HepG2 (cell line): ENCODE measurements around the gene KCNA3. TPM values are rescaled to one million over a fixed set of nuclear protein-coding genes. Genes with fewer than 3 reads are reported as not detected.

ENCODE experiments used
- ATAC-seq: fragments of 200-7000 bp; cut with Tn5 transposase; 3 replicates; pipeline ENCODE4 v1.9.1; 2020; ENCODE audit warnings: mild to moderate bottlenecking, moderate library complexity
- BruUV-seq: library from RNA; stranded (reverse); fragments of 400-500 nt; replicated peaks from 2 replicates; lab custom pipeline; 2021; lab: Mats Ljungman, UMichigan
- CTCF ChIA-PET: fragments of 300-600 bp; formaldehyde crosslinking; extraction: SDS; loops from one replicate; lab custom pipeline; 2021; ENCODE audit warnings: low total read pairs, inconsistent platforms, low intra/inter-chr PET ratio; lab: Yijun Ruan, JAX
- POLR2A ChIA-PET: fragments of 350-600 bp; sonication (Branson Sonifier 250); formaldehyde crosslinking; loops from one replicate; lab custom pipeline; 2020; ENCODE audit warnings: antibody characterized with exemption, inconsistent platforms; lab: Yijun Ruan, JAX
- DNase-seq: peaks from one replicate; pipeline ENCODE4 v3.0.0-alpha.2; 2015; ENCODE audit warnings: low spot score
- FAIRE-seq: peaks from 3 replicates; lab custom pipeline; 2011; peaks lifted over from hg19 to GRCh38; lab: Jason Lieb, UNC
- H2AFZ ChIP-seq: one replicate; pipeline ENCODE4 v1.6.1; 2011; ENCODE audit warnings: low read length, inconsistent platforms
- H3K27ac ChIP-seq: fragments of 300-600 bp; 3 replicates; pipeline ENCODE4 v1.8.0; 2011; ENCODE audit warnings: mixed run types, mild to moderate bottlenecking, mixed read lengths, low read length, inconsistent platforms; ENCODE audit not compliant: insufficient read depth; ENCODE audit errors: extremely low read length
- H3K27me3 ChIP-seq, 2 experiments: fragments of 200-600 bp in 1 of 2; 2 replicates in 1 of 2; 3 replicates in 1 of 2; pipeline versions ENCODE4 v1.6.0 to v1.8.0; 2011; ENCODE audit warnings: low read length in 2 of 2, mild to moderate bottlenecking in 2 of 2, moderate library complexity in 2 of 2, inconsistent platforms in 1 of 2; ENCODE audit not compliant: insufficient read depth in 2 of 2, control insufficient read depth in 1 of 2
- H3K36me3 ChIP-seq, 2 experiments: fragments of 200-600 bp in 1 of 2; replicated peaks in 1 of 2; 2 replicates in 1 of 2; 3 replicates in 1 of 2; pipeline versions ENCODE4 v1.5.1 to v1.8.0; 2011; ENCODE audit warnings: low read length in 2 of 2, inconsistent platforms in 1 of 2; ENCODE audit not compliant: insufficient read depth in 2 of 2, control insufficient read depth in 1 of 2
- H3K4me1 ChIP-seq: 2 replicates; pipeline ENCODE4 v1.5.1; 2012; ENCODE audit warnings: low read length, inconsistent platforms; ENCODE audit not compliant: insufficient read depth
- H3K4me2 ChIP-seq: 2 replicates; pipeline ENCODE4 v1.6.0; 2011; ENCODE audit warnings: low read depth, low read length, inconsistent platforms
- H3K4me3 ChIP-seq, 3 experiments: fragments of 200-600 bp in 1 of 3; sonication (generic), shearing (Covaris generic) in 1 of 3; replicated peaks in 1 of 3; 2 replicates each; pipeline ENCODE4 v1.5.1; 2011 to 2016; ENCODE audit warnings: low read length in 3 of 3, inconsistent platforms in 2 of 3, low read depth in 2 of 3, mild to moderate bottlenecking in 2 of 3, control low read depth in 1 of 3, mixed read lengths in 1 of 3; ENCODE audit not compliant: insufficient read depth in 1 of 3
- H3K79me2 ChIP-seq: one replicate; pipeline ENCODE4 v1.6.1; 2011; ENCODE audit warnings: low read length, inconsistent platforms; ENCODE audit not compliant: insufficient read depth
- H3K9ac ChIP-seq: 2 replicates; pipeline ENCODE4 v1.6.0; 2011; ENCODE audit warnings: mild to moderate bottlenecking, low read depth, low read length, inconsistent platforms; ENCODE audit not compliant: insufficient read depth
- H3K9me3 ChIP-seq: 2 replicates; pipeline ENCODE4 v1.5.1; 2012; ENCODE audit warnings: mild to moderate bottlenecking, low read length
- H4K20me1 ChIP-seq: 2 replicates; pipeline ENCODE4 v1.6.0; 2011; ENCODE audit warnings: inconsistent platforms, mild to moderate bottlenecking, low read length, moderate library complexity; ENCODE audit not compliant: insufficient read depth
- CHCHD3 ChIP-seq: sonication (generic); formaldehyde crosslinking; IDR thresholded peaks from 2 replicates; pipeline ENCODE4 v1.8.0; 2022; ENCODE audit warnings: mild to moderate bottlenecking, missing genetic modification reagents, moderate library complexity
- GTF2F1 ChIP-seq: fragments of 150-350 bp; IDR thresholded peaks from 2 replicates; pipeline ENCODE4 v1.6.1; 2014; ENCODE audit warnings: low read length
- HNRNPL ChIP-seq: fragments of 200-400 bp; formaldehyde crosslinking; IDR thresholded peaks from 2 replicates; pipeline ENCODE4 v1.6.1; 2017; ENCODE audit warnings: mild to moderate bottlenecking, low read depth, low read length
- IKZF4 ChIP-seq: sonication (generic); formaldehyde crosslinking; IDR thresholded peaks from 2 replicates; pipeline ENCODE4 v1.5.1; 2020; ENCODE audit warnings: borderline replicate concordance, mild to moderate bottlenecking, low read depth, missing genetic modification reagents; ENCODE audit errors: not compliant biosample characterization
- NAIF1 ChIP-seq: sonication (generic); formaldehyde crosslinking; IDR thresholded peaks from 2 replicates; pipeline ENCODE4 v1.5.0; 2020; ENCODE audit warnings: mild to moderate bottlenecking, missing genetic modification reagents, borderline replicate concordance
- NR1H2 ChIP-seq: sonication (generic); formaldehyde crosslinking; IDR thresholded peaks from 2 replicates; pipeline ENCODE4 v1.8.1; 2022; ENCODE audit warnings: low read depth, missing genetic modification reagents, borderline replicate concordance
- SPEN ChIP-seq: sonication (generic); formaldehyde crosslinking; IDR thresholded peaks from 2 replicates; pipeline ENCODE4 v1.5.1; 2020; ENCODE audit warnings: low read depth, mild to moderate bottlenecking, missing genetic modification reagents
- SRF ChIP-seq: IDR thresholded peaks from 2 replicates; pipeline ENCODE4 v1.6.1; 2011; ENCODE audit warnings: mild to moderate bottlenecking, low read depth, low read length, moderate library complexity
- THAP8 ChIP-seq: sonication (generic); formaldehyde crosslinking; IDR thresholded peaks from 2 replicates; pipeline ENCODE4 v1.5.1; 2020; ENCODE audit warnings: missing genetic modification reagents, mild to moderate bottlenecking, borderline replicate concordance
- YEATS2 ChIP-seq: sonication (generic); formaldehyde crosslinking; IDR thresholded peaks from 2 replicates; pipeline ENCODE4 v1.4.0; 2020; ENCODE audit warnings: missing genetic modification reagents, borderline replicate concordance
- ZC3H4 ChIP-seq: sonication (generic); formaldehyde crosslinking; IDR thresholded peaks from 2 replicates; pipeline ENCODE4 v1.4.0; 2020; ENCODE audit warnings: missing genetic modification reagents, borderline replicate concordance
- ZKSCAN8 ChIP-seq: IDR thresholded peaks from 2 replicates; pipeline ENCODE4 v1.6.1; 2016; ENCODE audit warnings: borderline replicate concordance, missing genetic modification reagents, missing compliant biosample characterization
- ZNF12 ChIP-seq: sonication (generic); formaldehyde crosslinking; IDR thresholded peaks from 2 replicates; pipeline ENCODE4 v1.5.0; 2020; ENCODE audit warnings: missing genetic modification reagents
- ZNF44 ChIP-seq: sonication (generic); formaldehyde crosslinking; IDR thresholded peaks from 2 replicates; pipeline ENCODE4 v1.5.1; 2020; ENCODE audit warnings: mild to moderate bottlenecking, missing genetic modification reagents
- ZNF703 ChIP-seq: sonication (generic); formaldehyde crosslinking; IDR thresholded peaks from 2 replicates; pipeline ENCODE4 v1.5.1; 2020; ENCODE audit warnings: missing genetic modification reagents, mild to moderate bottlenecking, moderate library complexity, borderline replicate concordance
- ZNF704 ChIP-seq: sonication (generic); formaldehyde crosslinking; IDR thresholded peaks from 2 replicates; pipeline ENCODE4 v1.8.1; 2023; ENCODE audit warnings: mild to moderate bottlenecking, inconsistent platforms, moderate library complexity, missing genetic modification reagents, borderline replicate concordance
- ZUFSP ChIP-seq: sonication (generic); formaldehyde crosslinking; IDR thresholded peaks from 2 replicates; pipeline ENCODE4 v1.9.0; 2021; ENCODE audit warnings: missing genetic modification reagents, mild to moderate bottlenecking, borderline replicate concordance
- WGBS: methylation state at CpG from one replicate; pipeline ENCODE4 v1.1.6; 2017; ENCODE audit warnings: low lambda C conversion rate; 5-methylcytosine and 5-hydroxymethylcytosine counted together
- in situ Hi-C: cut with HindIII; loops from 2 replicates; pipeline ENCODE4 v1.10.0; 2017; ENCODE audit warnings: low pct_unique_long_range_greater_than_20kb; ENCODE audit not compliant: extremely low pct_ligation_motif_present
- intact Hi-C: fragments of 100-400 bp; cut with micrococcal nuclease; formaldehyde crosslinking; loops from one replicate; pipeline ENCODE4 v1.10.0; 2022; ENCODE audit not compliant: unreplicated experiment
- polyA plus RNA-seq, 8 experiments: library from polyadenylated mRNA; depleted of rRNA in 3 of 8; stranded (reverse) in 7 of 8; unstranded in 1 of 8; fragments of >200 nt; fragmentation: Illumina TruSeq in 4 of 8; extraction: Trizol in 4 of 8; gene quantifications; 2 replicates each; pipeline versions ENCODE4 v1.2.1 to v1.2.3, GENCODE V29; 2011 to 2016; ENCODE audit warnings: low read depth in 4 of 8, missing spikeins in 1 of 8, mixed read lengths in 1 of 8; ENCODE audit not compliant: insufficient read depth in 1 of 8
- total RNA-seq, 5 experiments: library from RNA; depleted of rRNA; stranded (reverse); fragments of >200 nt; fragmentation: Illumina TruSeq; extraction: Trizol; gene quantifications; 2 replicates each; pipeline ENCODE4 v1.2.3, GENCODE V29; 2016; ENCODE audit warnings: low read depth in 1 of 5
- TF ChIP-seq, protein P1 (sequence below): sonication (generic); formaldehyde crosslinking; IDR thresholded peaks from 2 replicates; pipeline ENCODE4 v1.8.0; 2022; ENCODE audit warnings: mild to moderate bottlenecking, missing genetic modification reagents, moderate library complexity
- TF ChIP-seq, protein P2 (sequence below): IDR thresholded peaks from 2 replicates; pipeline ENCODE4 v1.6.1; 2018; ENCODE audit warnings: missing genetic modification reagents, mild to moderate bottlenecking, missing compliant biosample characterization

The KCNA3 gene
- total and polyA plus RNA-seq, 2 of the 13 experiments (the other 11 are each of a cell fraction or from before 2014, with no cell fraction given), result not detected

DNA sequence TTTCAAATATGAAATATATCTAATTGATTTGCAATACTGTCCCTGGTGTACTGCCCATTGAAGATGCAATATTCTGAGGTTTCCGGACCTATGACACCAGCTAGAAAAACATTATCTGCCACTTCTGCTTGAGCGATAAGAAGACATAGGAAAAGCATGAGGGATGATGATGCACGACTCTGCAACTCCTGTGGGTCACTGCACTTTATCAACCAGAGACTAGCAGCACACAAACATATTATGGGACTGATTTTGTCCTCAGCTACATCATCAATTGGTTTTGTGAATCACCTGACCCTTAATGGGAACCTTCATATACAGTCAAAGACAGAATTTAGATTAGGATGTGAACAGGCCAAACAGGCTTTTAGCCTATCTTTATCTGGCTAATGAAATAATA is 13.8 kb upstream of the KCNA3 start (continued):
- no peak for TF ChIP-seq ZNF703 (CRISPR knock-in tag)
- no peak for TF ChIP-seq ZC3H4 (CRISPR knock-in tag)
- no peak for TF ChIP-seq NAIF1 (CRISPR knock-in tag)
- no peak for TF ChIP-seq ZNF12 (CRISPR knock-in tag)
- TF ChIP-seq THAP8 (CRISPR knock-in tag), result no peak

GRCh38 chr1:110687250-110687649 is 12.5 kb upstream of the KCNA3 start:
- WGBS, result 0% methylated on average over 1 of the region's 1 CpG
- H4K20me1 ChIP-seq, result no peaks in the 10 kb centered on the region
- H2AFZ ChIP-seq, result no peak overlapping the region
- intact Hi-C loops (no loop called here), in situ Hi-C loops (no loop called here)
- no TSS peak for BruUV-seq
- no peak overlapping the region for H3K9ac ChIP-seq
- no peak overlapping the region for H3K27ac ChIP-seq
- no peaks in the 10 kb centered on the region for H3K9me3 ChIP-seq
- H3K36me3 ChIP-seq, result no peaks in the 10 kb centered on the region
- no peaks in the 10 kb centered on the region for H3K4me1 ChIP-seq
- H3K4me3 ChIP-seq, result no peak overlapping the region
- ChIA-PET CTCF (no interaction called here), POLR2A (no interaction called here)
- DNase-seq (no peak), FAIRE-seq (no peak), ATAC-seq (no peak)
- no peaks in the 10 kb centered on the region for H3K27me3 ChIP-seq
- H3K4me2 ChIP-seq, result no peak overlapping the region
- no peaks in the 10 kb centered on the region for H3K79me2 ChIP-seq
- TF ChIP-seq YEATS2 (CRISPR knock-in tag), result no peak
- TF ChIP-seq SPEN (CRISPR knock-in tag), result no peak
- TF ChIP-seq CHCHD3 (CRISPR knock-in tag), result no peak
- no peak for TF ChIP-seq ZNF44 (CRISPR knock-in tag)
- TF ChIP-seq GTF2F1, result no peak
- TF ChIP-seq ZNF704 (CRISPR knock-in tag), result no peak
- TF ChIP-seq HNRNPL, result no peak
- TF ChIP-seq SRF, result no peak
- TF ChIP-seq, protein P1, sequence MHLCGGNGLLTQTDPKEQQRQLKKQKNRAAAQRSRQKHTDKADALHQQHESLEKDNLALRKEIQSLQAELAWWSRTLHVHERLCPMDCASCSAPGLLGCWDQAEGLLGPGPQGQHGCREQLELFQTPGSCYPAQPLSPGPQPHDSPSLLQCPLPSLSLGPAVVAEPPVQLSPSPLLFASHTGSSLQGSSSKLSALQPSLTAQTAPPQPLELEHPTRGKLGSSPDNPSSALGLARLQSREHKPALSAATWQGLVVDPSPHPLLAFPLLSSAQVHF (CRISPR knock-in tag), result no peak
- no peak for TF ChIP-seq ZUFSP
- TF ChIP-seq, protein P2, sequence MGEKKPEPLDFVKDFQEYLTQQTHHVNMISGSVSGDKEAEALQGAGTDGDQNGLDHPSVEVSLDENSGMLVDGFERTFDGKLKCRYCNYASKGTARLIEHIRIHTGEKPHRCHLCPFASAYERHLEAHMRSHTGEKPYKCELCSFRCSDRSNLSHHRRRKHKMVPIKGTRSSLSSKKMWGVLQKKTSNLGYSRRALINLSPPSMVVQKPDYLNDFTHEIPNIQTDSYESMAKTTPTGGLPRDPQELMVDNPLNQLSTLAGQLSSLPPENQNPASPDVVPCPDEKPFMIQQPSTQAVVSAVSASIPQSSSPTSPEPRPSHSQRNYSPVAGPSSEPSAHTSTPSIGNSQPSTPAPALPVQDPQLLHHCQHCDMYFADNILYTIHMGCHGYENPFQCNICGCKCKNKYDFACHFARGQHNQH (CRISPR knock-in tag), result no peak
- TF ChIP-seq ZKSCAN8 (CRISPR knock-in tag), result no peak
- TF ChIP-seq NR1H2, result no peak
- TF ChIP-seq IKZF4 (CRISPR knock-in tag), result no peak
